Endothelial cell (in vitro differentiated cells): ENCODE results near the gene FBXO42. TPM values are rescaled to one million over a fixed set of nuclear protein-coding genes. Genes with fewer than 3 reads are reported as not detected.

ENCODE experiments used
- DNase-seq: peaks from one replicate; pipeline ENCODE4 v3.0.0; 2021; ENCODE audit warnings: low spot score
- H3K27ac Mint-ChIP-seq: one replicate; pipeline ENCODE4 v1.8.0; 2021; ENCODE audit warnings: mixed read lengths, inconsistent platforms; ENCODE audit not compliant: unreplicated experiment
- H3K27me3 Mint-ChIP-seq: one replicate; pipeline ENCODE4 v1.8.0; 2021; ENCODE audit warnings: mild to moderate bottlenecking, moderate library complexity, mixed read lengths, inconsistent platforms; ENCODE audit not compliant: unreplicated experiment
- H3K36me3 Mint-ChIP-seq: one replicate; pipeline ENCODE4 v1.8.0; 2021; ENCODE audit warnings: mild to moderate bottlenecking, low read depth, mixed read lengths, inconsistent platforms; ENCODE audit not compliant: unreplicated experiment
- H3K4me1 Mint-ChIP-seq: one replicate; pipeline ENCODE4 v1.8.0; 2021; ENCODE audit warnings: mild to moderate bottlenecking, mixed read lengths, inconsistent platforms; ENCODE audit not compliant: unreplicated experiment
- H3K4me3 Mint-ChIP-seq: one replicate; pipeline ENCODE4 v1.8.0; 2021; ENCODE audit warnings: mild to moderate bottlenecking, mixed read lengths, inconsistent platforms; ENCODE audit not compliant: unreplicated experiment
- H3K9me3 Mint-ChIP-seq: one replicate; pipeline ENCODE4 v1.8.0; 2021; ENCODE audit warnings: mixed read lengths, inconsistent platforms; ENCODE audit not compliant: unreplicated experiment
- CTCF ChIP-seq: fragments of 200-600 bp; sonication (generic); IDR thresholded peaks from one replicate; pipeline ENCODE4 v1.5.0; 2021; ENCODE audit warnings: antibody characterized with exemption; ENCODE audit not compliant: unreplicated experiment
- total RNA-seq: library from RNA; stranded (reverse); fragmentation: NEBNext Ultra II Directional; extraction: Animal tissue kit (Norgen Biotek cat#: 25700); gene quantifications from one replicate; pipeline ENCODE4 v1.2.1, GENCODE V29; 2021; ENCODE audit not compliant: unreplicated experiment

FBXO42 gene
- total RNA-seq, 1 donor from 2014 or later = 17.2 TPM

GRCh38 chr1:16236511-16237342 is 115.6 kb downstream of the FBXO42 start, which contains the start of gene CPLANE2:
Gene CPLANE2, minus strand, starts transcription at chr1:16237183. Its CDS starts 441 bp downstream, at chr1:16236742.
- DNase-seq = peak; percentile 91

GRCh38 chr1:16235944-16236510 is 116.3 kb downstream of the FBXO42 start:
- Mint-ChIP-seq H3K27ac (peak overlapping the region; percentile 61), H3K4me3 (peak overlapping the region; percentile 87), H3K36me3 (no peaks in the 10 kb centered on the region), H3K4me1 (peaks cover 10% of the 10 kb centered on the region), H3K9me3 (no peaks in the 10 kb centered on the region), H3K27me3 (peaks cover 1% of the 10 kb centered on the region)
- no peak for DNase-seq
- peak; percentile 22 for TF ChIP-seq CTCF

More at GRCh38 chr1:16236511-16237342, 115.6 kb downstream of the FBXO42 start, which contains the start of gene CPLANE2:
- peak within 1 kb of the TSS; percentile 71 for H3K27ac Mint-ChIP-seq
- H3K4me1 Mint-ChIP-seq = peaks cover 10% of the 10 kb centered on the region
- peak within 1 kb of the TSS; percentile 91 for H3K4me3 Mint-ChIP-seq
- H3K27me3 Mint-ChIP-seq = peaks cover 1% of the 10 kb centered on the region
- TF ChIP-seq CTCF = no peak
- H3K9me3 Mint-ChIP-seq = no peaks in the 10 kb centered on the region
- no peaks in the 10 kb centered on the region for H3K36me3 Mint-ChIP-seq

- Mint-ChIP-seq H3K4me3 (no peak overlapping the region), H3K9me3 (no peaks in the 10 kb centered on the region), H3K4me1 (peaks cover 10% of the 10 kb centered on the region), H3K27me3 (peaks cover 1% of the 10 kb centered on the region), H3K36me3 (no peaks in the 10 kb centered on the region), H3K27ac (no peak overlapping the region)
- TF ChIP-seq CTCF = no peak
- DNase-seq = no peak
Observed at GRCh38 chr1:16235347-16235746, 116.9 kb downstream of the FBXO42 start.

- H3K36me3 Mint-ChIP-seq = no peaks in the 10 kb centered on the region
- DNase-seq = no peak
Observed at GRCh38 chr1:16233431-16233830, 118.8 kb downstream of the FBXO42 start.

More at GRCh38 chr1:16233431-16233830, 118.8 kb downstream of the FBXO42 start:
- H3K9me3 Mint-ChIP-seq = no peaks in the 10 kb centered on the region
- no peak for TF ChIP-seq CTCF
- no peak overlapping the region for H3K4me3 Mint-ChIP-seq
- H3K27ac Mint-ChIP-seq = no peak overlapping the region
- peaks cover 14% of the 10 kb centered on the region for H3K4me1 Mint-ChIP-seq
- peaks cover 10% of the 10 kb centered on the region for H3K27me3 Mint-ChIP-seq
